ENCODE results near the gene IMPA2.
"Not testable (repeated sequence)": the region's sequence is repeated elsewhere in the genome, so short reads cannot be mapped to it uniquely, and the experiment has no call there.

Gene IMPA2

DNA sequence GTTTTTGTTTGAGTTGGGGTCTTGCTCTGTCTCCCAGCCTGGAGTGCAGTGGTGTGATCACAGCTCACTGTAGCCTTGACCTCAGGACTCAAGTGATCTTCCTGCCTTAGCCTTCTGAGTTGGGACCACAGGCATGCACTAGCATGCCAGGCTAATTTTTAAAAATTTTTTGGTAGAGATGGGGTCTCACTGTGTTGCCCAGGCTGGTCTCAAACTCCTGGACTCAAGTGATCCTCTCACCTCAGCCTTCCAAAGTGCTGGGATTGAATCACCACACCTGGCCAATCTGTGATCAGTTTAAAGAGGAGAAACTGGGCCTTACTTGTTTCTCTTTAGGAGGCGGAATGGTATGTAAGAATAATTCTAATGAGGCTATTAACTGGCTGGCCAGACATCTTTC is 49.9 kb downstream of the IMPA2 start:
- DNase-seq: no peak

GRCh38 chr18:12031846-12032245 is 50.5 kb downstream of the IMPA2 start:
- no peak for DNase-seq

GRCh38 chr18:12032786-12033642 is 51.7 kb downstream of the IMPA2 start:
- no peak for DNase-seq

GRCh38 chr18:12033643-12034025 is 52.3 kb downstream of the IMPA2 start:
- DNase-seq: no peak

DNA sequence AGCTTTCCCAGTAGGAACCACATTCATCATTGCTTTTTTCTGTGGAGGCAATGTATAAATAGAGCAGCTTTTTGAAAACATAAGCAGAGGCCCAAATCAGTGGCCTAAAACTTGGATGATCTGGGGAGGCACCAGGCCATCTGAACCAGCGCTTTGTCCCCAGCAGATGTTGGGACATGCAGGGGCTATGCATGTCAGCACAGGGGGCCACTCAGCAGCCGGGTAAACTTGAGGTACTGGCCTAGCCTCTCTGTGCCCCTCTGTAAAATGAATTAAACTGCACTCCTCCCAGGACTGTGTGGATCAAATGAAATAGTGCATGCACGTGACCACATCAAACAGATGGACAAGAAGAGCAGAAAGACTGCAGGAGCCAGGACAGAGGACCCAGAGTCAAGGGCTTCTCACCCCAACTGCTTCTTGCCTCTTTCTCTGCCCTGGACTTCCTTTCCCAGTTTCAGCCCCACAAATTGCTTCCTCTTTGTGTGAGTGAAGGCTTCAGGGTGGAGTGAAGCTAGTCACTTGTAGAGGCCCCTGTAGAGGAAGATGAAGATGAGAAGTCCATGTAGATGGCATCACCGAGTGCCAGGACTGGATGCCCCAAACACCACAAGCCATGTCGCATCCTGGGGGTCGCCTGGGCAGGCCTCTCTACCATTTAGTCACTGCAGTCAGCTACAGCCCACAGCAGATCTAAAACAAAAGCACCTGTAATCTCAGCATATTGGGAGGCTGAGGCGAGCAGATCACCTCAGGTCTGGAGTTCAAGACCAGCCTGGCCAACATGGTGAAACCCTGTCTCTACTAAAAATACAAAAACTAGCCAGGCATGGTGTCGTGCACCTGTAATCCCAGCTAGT is 53.2 kb downstream of the IMPA2 start:
- DNase-seq: no peak

- no peak for DNase-seq
These were observed 54.2 kb downstream of the IMPA2 start for GRCh38 chr18:12035481-12035880.

- no peak for DNase-seq
These were observed 55.0 kb downstream of the IMPA2 start for GRCh38 chr18:12036201-12036751.

DNA sequence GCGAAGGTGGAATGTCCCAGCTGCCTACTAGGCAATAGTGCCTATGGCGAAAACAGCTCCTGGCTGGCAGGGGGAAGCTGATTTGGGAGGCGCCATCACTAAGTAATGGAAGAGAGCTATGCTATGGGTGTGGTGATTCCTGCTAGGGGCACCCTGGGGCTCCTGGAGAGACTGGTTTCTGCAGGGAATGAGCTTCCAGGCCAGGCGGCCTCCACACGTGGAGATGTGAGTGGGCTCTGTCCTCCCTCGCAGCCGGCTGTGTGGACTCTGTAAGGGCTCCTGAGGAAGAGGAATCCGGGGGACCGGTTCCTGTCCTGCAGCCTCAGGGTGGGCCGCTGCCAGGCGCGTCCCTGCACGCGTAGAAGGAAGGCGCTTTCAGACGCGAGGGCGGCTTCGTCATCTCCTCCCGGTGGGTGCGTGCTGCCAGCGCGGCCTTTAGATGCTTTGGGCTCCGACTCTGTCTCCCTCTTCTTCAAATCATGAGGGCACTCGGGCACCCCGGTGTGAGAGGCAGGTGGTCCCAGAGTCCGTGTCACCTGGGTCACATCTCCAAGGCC is 56.9 kb downstream of the IMPA2 start:
- DNase-seq: no peak

GRCh38 chr18:12038639-12039539 is 57.6 kb downstream of the IMPA2 start:
- DNase-seq: peak; percentile 62

- not testable (repeated sequence) for DNase-seq
These were observed 58.2 kb downstream of the IMPA2 start for GRCh38 chr18:12039540-12039930.

DNA sequence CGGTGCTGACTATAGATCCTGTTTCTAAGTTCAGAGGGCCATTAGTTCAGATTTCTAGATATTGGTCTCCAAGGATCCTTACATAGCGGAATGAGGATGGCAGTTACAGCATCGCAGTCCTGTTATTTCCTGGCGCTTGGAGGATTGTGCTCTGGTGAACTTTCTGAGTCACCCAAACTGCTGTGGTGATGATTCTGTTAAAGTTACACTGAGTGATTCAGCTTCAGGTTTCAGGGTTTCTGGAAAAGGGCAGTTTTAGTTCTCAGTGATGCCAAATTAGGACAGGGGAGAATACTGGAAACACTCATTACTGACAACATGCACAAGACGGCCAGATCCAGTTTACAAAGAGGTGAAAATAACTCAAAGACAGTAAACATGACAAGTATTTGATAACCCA is 60.3 kb downstream of the IMPA2 start:
- DNase-seq: no peak

DNA sequence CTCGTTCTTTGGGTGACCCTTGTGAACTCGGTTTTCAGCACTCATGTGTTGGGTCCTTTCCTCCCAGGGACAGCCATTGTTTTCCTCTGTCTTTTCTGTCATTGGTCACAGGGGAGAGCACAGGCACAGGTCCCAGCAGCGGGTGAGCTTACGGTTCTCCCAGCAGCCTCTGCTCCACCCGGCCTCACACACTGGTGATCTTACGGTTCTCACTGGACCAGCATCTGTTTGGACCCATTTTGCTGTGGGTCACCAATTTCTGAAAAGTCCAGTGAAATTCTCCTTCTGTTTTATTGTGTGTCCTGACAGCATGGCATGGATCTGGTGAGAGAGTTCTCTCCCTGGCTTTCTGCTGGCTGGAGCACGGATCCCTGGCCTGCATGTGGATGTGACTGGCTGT is 62.5 kb downstream of the IMPA2 start:
- DNase-seq: no peak

DNA sequence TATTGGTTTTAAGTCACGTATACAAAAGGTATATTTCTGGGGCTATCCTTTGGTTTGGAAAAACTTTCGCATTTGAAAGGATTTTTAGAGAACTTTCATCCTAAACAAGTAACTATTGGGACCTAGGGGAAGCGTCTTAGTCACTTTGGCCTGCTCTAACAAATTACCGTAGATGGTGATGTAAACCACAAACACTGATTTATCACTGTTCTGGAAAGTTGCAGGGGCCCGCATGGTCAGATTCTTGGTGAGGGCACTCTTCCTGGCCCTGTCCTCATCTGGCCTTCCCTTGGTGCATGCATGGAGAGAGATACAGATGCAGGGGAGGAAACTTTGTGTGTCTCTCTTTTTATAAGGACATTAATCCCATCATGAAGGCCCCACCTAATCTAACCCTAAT is 63.3 kb downstream of the IMPA2 start:
- DNase-seq: no peak

DNA sequence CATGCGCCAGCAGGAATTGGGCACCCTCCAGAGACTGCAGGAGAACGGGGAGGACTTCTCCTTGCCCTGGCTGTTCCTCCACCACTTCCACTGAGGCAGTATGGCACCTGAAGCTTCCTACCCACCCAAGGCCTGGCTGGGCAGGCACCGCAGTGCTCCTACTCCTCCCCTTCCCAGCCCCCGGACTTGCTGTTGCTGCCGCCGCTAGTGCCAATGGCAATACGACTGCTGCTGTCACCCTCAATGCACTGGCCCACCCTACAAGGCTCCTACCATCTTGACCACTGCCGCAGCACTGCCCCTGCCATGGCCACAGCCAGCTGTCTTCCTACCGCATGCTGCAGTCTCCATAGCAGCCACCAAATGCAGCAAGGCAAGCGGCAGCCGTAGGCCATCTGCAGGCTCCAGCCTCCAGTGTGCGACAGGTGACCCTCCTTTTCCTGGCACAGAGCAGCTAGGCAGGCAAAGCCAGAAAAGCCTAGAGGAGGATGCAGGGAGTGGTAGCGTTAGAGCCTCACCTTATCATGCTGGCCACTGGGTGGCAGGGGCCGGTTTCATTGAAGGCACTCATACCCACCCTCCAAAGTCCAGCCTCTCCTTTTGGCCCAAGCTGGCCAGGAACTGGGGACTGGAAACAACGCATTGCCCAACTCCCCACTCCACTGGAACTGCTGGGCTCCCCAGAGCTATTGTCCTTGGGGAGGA is 64.9 kb downstream of the IMPA2 start:
- DNase-seq: no peak

- no peak for DNase-seq
These were observed 65.5 kb downstream of the IMPA2 start for GRCh38 chr18:12046751-12047335.

DNA sequence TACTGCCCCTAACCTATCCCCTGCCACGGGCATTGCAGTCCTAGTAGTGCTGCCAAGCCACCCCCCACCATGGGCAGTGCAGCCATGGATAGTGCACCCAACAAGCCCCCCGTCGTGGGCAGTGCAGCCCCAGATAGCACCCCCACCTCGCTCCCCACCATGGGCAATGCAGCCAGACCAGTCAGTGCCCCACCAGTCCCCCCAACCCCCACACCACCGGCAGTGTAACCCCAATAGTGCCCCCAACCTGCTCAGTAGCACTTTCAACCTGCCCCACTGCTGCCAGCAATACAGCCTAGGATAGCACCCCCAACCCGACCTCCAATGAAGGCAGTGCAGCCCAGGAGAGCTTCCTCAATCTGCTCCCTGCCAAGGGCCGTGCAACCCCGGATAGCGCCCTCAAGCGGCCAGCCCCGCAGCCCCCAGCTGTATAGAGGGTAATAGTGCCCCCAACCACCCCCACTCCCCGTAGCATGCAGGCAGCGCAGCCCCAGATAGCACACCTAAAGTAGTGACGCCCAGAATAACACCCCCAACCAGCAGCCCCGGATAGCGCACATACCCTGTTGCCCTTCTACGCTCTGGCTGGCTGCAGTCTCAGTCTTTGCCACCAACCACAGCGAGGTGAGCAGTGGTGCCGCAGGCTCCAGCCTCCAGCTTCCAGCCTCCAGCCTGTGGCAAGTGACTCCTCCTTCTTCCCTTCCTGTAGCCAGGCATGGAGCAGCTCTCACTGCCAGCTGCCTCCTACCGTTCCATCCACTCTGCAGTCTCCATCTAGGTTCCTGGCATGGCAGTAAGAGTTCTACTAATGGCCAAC is 66.9 kb downstream of the IMPA2 start:
- DNase-seq: no peak

- no peak for DNase-seq
These were observed 67.5 kb downstream of the IMPA2 start for GRCh38 chr18:12048827-12049175.

DNA sequence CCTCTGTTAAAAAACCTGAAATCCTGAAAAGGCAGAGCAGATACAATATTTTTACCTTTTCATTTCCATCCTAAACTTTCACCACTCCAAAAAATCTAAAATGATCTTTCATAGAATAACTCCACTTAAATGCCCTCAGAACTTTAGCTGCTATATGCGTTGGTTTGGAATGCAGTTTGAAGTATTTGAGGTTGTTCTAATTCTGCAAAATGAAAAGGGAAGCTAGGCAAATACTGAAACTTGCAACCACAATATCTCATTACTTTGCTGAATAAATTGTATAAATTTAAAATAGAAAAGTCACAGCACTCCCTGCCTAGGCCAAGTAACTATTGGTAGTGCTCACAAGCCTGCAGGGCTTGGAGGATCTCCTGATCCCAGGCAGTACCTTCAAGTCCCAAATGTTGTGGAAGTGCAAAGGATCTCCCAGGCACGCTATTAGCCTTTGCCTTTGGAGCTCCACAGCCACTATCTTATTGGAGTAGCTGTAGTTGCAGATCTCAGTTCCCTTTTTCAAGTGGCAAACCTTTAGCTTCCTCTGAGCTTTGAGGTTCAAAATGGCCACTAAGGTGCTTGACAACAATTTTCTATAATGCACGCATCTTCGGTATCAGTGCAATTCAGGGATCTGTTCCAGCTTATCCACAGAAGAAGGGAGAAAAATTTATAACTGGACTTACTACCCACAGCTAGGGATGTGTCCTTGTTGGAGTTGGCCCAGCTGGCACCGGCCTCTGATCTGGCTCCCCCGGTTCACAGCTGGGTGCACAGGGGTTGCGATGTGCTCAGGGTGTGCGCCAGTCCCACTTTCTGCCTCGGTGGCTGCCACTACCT is 68.9 kb downstream of the IMPA2 start:
- DNase-seq: no peak

GRCh38 chr18:12052866-12053265 is 71.6 kb downstream of the IMPA2 start:
- no peak for DNase-seq

DNA sequence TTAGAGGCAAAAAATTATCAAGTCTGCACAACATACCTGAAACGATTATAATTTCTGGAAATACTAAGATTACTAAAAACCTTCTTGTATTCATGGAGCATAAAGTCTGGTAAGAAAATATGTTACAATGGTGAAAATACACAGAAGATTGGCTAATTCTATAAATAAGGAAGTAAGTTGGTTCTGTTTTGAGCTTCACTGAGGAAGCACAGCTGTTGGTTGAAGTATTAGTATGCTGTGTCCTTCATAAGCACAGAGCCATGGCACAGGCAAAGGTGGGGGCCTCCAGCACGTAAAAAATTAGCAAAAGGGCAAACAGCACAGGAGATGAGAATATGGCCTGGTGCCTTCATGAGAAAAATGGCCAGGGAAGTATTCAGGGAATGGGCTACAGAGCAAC is 72.0 kb downstream of the IMPA2 start:
- no peak for DNase-seq
